SK-N-MC (cell line): ENCODE measurements around the gene RBM4.

ENCODE experiments used
- EZH2 ChIP-seq: fragments of 200-600 bp; sonication (generic); IDR thresholded peaks from one replicate; pipeline ENCODE4 v1.6.1; 2017; ENCODE audit warnings: antibody characterized with exemption
- FOXP2 ChIP-seq: optimal IDR thresholded peaks from 2 replicates; pipeline ENCODE3; 2011; ENCODE audit warnings: mild to moderate bottlenecking, moderate library complexity; ENCODE audit not compliant: insufficient read depth; ENCODE audit errors: extremely low read length, control extremely low read depth
- POLR2AphosphoS5 ChIP-seq: IDR thresholded peaks from 2 replicates; pipeline ENCODE4 v1.6.1; 2012; ENCODE audit warnings: mild to moderate bottlenecking, low read depth, low read length, borderline replicate concordance

- TF ChIP-seq FOXP2: no peak
- no peak for TF ChIP-seq EZH2
- no peak for TF ChIP-seq POLR2AphosphoS5
Observed at GRCh38 chr11:66643745-66644437, 5.4 kb downstream of the RBM4 start.
